DMS 273 (cell line): ENCODE results near the gene ENSA.
"Not testable (repeated sequence)": the region's sequence is repeated elsewhere in the genome, so short reads cannot be mapped to it uniquely, and the experiment has no call there.

Experiments
- DNase-seq: peaks from one replicate; lab custom pipeline; 2025; ENCODE audit not compliant: unreplicated experiment; lab: John Stamatoyannopoulos, UW

The ENSA gene

GRCh38 chr1:150581962-150582361 lies 47.5 kb downstream of the ENSA start:
- DNase-seq = not testable (repeated sequence)

- not testable (repeated sequence) for DNase-seq
These were observed 48.0 kb downstream of the ENSA start for GRCh38 chr1:150581437-150581836.

GRCh38 chr1:150580966-150581365 lies 48.4 kb downstream of the ENSA start:
- DNase-seq = not testable (repeated sequence)

GRCh38 chr1:150579945-150580642 lies 49.3 kb downstream of the ENSA start:
- no peak for DNase-seq

GRCh38 chr1:150579110-150579944 lies 50.1 kb downstream of the ENSA start, which contains the start of gene MCL1:
Gene MCL1, minus strand, starts transcription at chr1:150579610. Its CDS starts 80 bp downstream, at chr1:150579530.
- peak; percentile 100 for DNase-seq

- DNase-seq = peak; percentile 100
These were observed 50.9 kb downstream of the ENSA start for GRCh38 chr1:150578272-150579109.

- peak; percentile 98 for DNase-seq
These were observed 51.7 kb downstream of the ENSA start for GRCh38 chr1:150577557-150578271.

GRCh38 chr1:150576794-150577556 lies 52.4 kb downstream of the ENSA start:
- peak; percentile 96 for DNase-seq

- no peak for DNase-seq
These were observed 53.1 kb downstream of the ENSA start for GRCh38 chr1:150576367-150576711.

- peak; percentile 91 for DNase-seq
These were observed 53.7 kb downstream of the ENSA start for GRCh38 chr1:150575518-150576366.

- DNase-seq = no peak
These were observed 54.3 kb downstream of the ENSA start for GRCh38 chr1:150575072-150575489.

GRCh38 chr1:150574260-150575071 lies 54.9 kb downstream of the ENSA start:
- DNase-seq = no peak

GRCh38 chr1:150573648-150574071 lies 55.8 kb downstream of the ENSA start:
- not testable (repeated sequence) for DNase-seq

GRCh38 chr1:150572918-150573647 lies 56.3 kb downstream of the ENSA start:
- peak; percentile 97 for DNase-seq
